ENCODE data around the gene WDR26. TPM values are rescaled to one million over a fixed set of nuclear protein-coding genes. Genes with fewer than 3 reads are reported as not detected.

WDR26 gene
- total RNA-seq, 3 donors from 2014 or later (not counting 1 experiment from before 2014, with no cell fraction given): 244 to 310 (median 261) TPM

DNA sequence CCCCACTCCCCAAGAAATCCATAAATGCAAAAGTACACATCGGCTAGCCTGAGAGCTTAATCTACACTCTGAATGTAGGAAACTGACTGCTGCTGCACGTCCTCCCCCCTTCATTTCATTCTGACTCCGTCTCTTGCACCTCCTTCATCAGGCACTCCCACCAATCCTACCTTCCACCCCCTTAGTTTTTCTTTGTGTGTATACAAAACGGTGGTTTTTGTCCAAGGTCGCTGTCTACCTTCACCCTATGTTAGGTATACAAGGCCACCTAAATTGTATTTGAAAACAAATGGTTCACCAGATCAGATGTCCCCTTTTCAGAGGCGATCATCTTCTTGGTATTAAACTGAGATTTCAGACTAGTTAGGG, 1.9 kb downstream of the WDR26 start:
- H3K9me3 ChIP-seq (ENCODE audit: control insufficient read depth, insufficient read depth, low read length): no peaks in the 10 kb centered on the region
- TF ChIP-seq, protein P1, sequence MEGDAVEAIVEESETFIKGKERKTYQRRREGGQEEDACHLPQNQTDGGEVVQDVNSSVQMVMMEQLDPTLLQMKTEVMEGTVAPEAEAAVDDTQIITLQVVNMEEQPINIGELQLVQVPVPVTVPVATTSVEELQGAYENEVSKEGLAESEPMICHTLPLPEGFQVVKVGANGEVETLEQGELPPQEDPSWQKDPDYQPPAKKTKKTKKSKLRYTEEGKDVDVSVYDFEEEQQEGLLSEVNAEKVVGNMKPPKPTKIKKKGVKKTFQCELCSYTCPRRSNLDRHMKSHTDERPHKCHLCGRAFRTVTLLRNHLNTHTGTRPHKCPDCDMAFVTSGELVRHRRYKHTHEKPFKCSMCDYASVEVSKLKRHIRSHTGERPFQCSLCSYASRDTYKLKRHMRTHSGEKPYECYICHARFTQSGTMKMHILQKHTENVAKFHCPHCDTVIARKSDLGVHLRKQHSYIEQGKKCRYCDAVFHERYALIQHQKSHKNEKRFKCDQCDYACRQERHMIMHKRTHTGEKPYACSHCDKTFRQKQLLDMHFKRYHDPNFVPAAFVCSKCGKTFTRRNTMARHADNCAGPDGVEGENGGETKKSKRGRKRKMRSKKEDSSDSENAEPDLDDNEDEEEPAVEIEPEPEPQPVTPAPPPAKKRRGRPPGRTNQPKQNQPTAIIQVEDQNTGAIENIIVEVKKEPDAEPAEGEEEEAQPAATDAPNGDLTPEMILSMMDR (IDR thresholded peaks at IDR 0.05): no peak
- peaks cover 17% of the 10 kb centered on the region for H3K4me1 ChIP-seq (ENCODE audit: control insufficient read depth, insufficient read depth, low read length)
- H3K36me3 Mint-ChIP-seq: no peaks in the 10 kb centered on the region
- no peak for ATAC-seq
- peaks cover 52 to 54% of the 10 kb centered on the region in 2 donors for H3K4me1 Mint-ChIP-seq
- peak overlapping the region; percentile 86 for H3K4me3 ChIP-seq (ENCODE audit: low read length)
- intact Hi-C loops (cut with micrococcal nuclease): loop anchor here (5.0 kb wide), 1 partner anchor 50 kb away; no protein-coding TSS in a partner anchor
- H3K27ac Mint-ChIP-seq: peak overlapping the region; percentile 86 to 88
- peak overlapping the region; percentile 94 for H3K27ac ChIP-seq (ENCODE audit: low read length)
- H3K27me3 Mint-ChIP-seq (ENCODE audit: low read depth in 2 of 2): no peaks in the 10 kb centered on the region
- DNase-seq: peak in 1 of 2 donors; percentile 48
- 19% methylated on average over 4 of the region's 6 CpGs for WGBS (ENCODE audit: insufficient coverage)
- peak overlapping the region; percentile 90 for H3K4me3 Mint-ChIP-seq
- no peaks in the 10 kb centered on the region for H3K27me3 ChIP-seq (ENCODE audit: control insufficient read depth, insufficient read depth, low read length)
- H3K36me3 ChIP-seq (ENCODE audit: control insufficient read depth, insufficient read depth, low read length): peaks cover 13% of the 10 kb centered on the region
- no peaks in the 10 kb centered on the region for H3K9me3 Mint-ChIP-seq

GRCh38 chr1:224432146-224432545, 2.5 kb downstream of the WDR26 start:
- DNase-seq (no peak), ATAC-seq (no peak)
- Mint-ChIP-seq H3K27ac (peak overlapping the region; percentile 86 to 88), H3K9me3 (no peaks in the 10 kb centered on the region), H3K36me3 (no peaks in the 10 kb centered on the region), H3K27me3 (ENCODE audit: low read depth in 2 of 2) (no peaks in the 10 kb centered on the region), H3K4me1 (peaks cover 55 to 58% of the 10 kb centered on the region in 2 donors), H3K4me3 (peak overlapping the region; percentile 90)
- no peaks in the 10 kb centered on the region for H3K9me3 ChIP-seq (ENCODE audit: control insufficient read depth, insufficient read depth, low read length)
- peak overlapping the region; percentile 94 for H3K27ac ChIP-seq (ENCODE audit: low read length)
- H3K4me3 ChIP-seq (ENCODE audit: low read length): peak overlapping the region; percentile 86
- TF ChIP-seq, protein P1 (IDR thresholded peaks at IDR 0.05): no peak
- intact Hi-C loops (cut with micrococcal nuclease): loop anchor here (5.0 kb wide), 1 partner anchor 50 kb away; no protein-coding TSS in a partner anchor
- no peaks in the 10 kb centered on the region for H3K27me3 ChIP-seq (ENCODE audit: control insufficient read depth, insufficient read depth, low read length)
- H3K4me1 ChIP-seq (ENCODE audit: control insufficient read depth, insufficient read depth, low read length): peaks cover 17% of the 10 kb centered on the region
- H3K36me3 ChIP-seq (ENCODE audit: control insufficient read depth, insufficient read depth, low read length): peaks cover 18% of the 10 kb centered on the region
- 0% methylated on average over 1 of the region's 2 CpGs for WGBS (ENCODE audit: insufficient coverage)

- H3K36me3 ChIP-seq (ENCODE audit: control insufficient read depth, insufficient read depth, low read length): peaks cover 18% of the 10 kb centered on the region
- 25% methylated on average over 1 of the region's 2 CpGs for WGBS (ENCODE audit: insufficient coverage)
- H3K9me3 ChIP-seq (ENCODE audit: control insufficient read depth, insufficient read depth, low read length): no peaks in the 10 kb centered on the region
- Mint-ChIP-seq H3K4me3 (peak overlapping the region; percentile 90), H3K9me3 (no peaks in the 10 kb centered on the region), H3K27ac (peak overlapping the region; percentile 86 to 88), H3K36me3 (no peaks in the 10 kb centered on the region), H3K4me1 (peaks cover 52 to 55% of the 10 kb centered on the region in 2 donors), H3K27me3 (ENCODE audit: low read depth in 2 of 2) (no peaks in the 10 kb centered on the region)
- H3K4me1 ChIP-seq (ENCODE audit: control insufficient read depth, insufficient read depth, low read length): peaks cover 17% of the 10 kb centered on the region
- intact Hi-C loops (cut with micrococcal nuclease): loop anchor here (5.0 kb wide), 1 partner anchor 49 kb away; no protein-coding TSS in a partner anchor
- no peak overlapping the region for H3K4me3 ChIP-seq (ENCODE audit: low read length)
- TF ChIP-seq, protein P1 (IDR thresholded peaks at IDR 0.05): no peak
- no peak for ATAC-seq
- no peaks in the 10 kb centered on the region for H3K27me3 ChIP-seq (ENCODE audit: control insufficient read depth, insufficient read depth, low read length)
- no peak for DNase-seq
- H3K27ac ChIP-seq (ENCODE audit: low read length): peak overlapping the region; percentile 28
Measured at GRCh38 chr1:224431726-224432125, 2.9 kb downstream of the WDR26 start.

All from natural killer cell (primary cell).